ENCODE measurements around the gene DLG5. TPM values are rescaled to one million over a fixed set of nuclear protein-coding genes. Genes with fewer than 3 reads are reported as not detected.
A peak's percentile ranks its signal among the peaks of the same experiment; 100 is the strongest.

Gene DLG5
- total and polyA plus RNA-seq, 9 of the 15 experiments (the other 6 are each of a cell fraction or from before 2014, with no cell fraction given): 1.4 to 26.8 (median 11.2) TPM

DNA sequence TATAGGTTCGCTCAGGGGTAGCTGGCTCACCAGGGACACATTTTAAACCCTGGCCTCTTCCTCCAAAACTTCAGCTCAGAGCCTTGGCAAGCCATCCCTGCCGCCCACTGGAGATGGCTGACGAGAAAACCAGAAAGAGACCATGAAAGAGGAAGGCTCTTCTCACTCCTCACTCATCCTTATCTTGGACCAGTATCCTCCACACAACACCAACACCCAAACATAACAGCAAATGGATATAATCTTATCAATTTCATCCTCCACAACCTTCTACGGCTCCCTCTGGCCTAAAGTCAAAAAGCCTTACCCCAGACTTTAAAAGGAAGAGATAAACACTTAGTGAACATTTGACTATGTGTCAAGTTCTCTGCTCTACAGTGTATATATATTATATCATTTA, 26.9 kb downstream of the DLG5 start (continued):
- TF ChIP-seq RCOR1 (IDR thresholded peaks at IDR 0.05; ENCODE audit: borderline replicate concordance in 1 of 2, low read depth in 2 of 2, low read length in 2 of 2): 0 out of 4 replicates have a peak, but pooled peaks of 1 of the 2 experiments have one; percentile 48

GRCh38 chr10:77899080-77899477, 27.5 kb downstream of the DLG5 start:
- H3K9ac ChIP-seq (ENCODE audit: insufficient read depth in 1 of 2, low read depth in 2 of 2, low read length in 2 of 2): peak overlapping the region in 1 of 2 experiments; percentile 86; a peak in 2 of 4 replicates
- no TSS peak for BruUV-seq (replicated peaks)
- CTCF ChIA-PET (ENCODE audit: low intra/inter-chr PET ratio): no interaction called here
- ATAC-seq (no peak), DNase-seq (ENCODE audit: extremely low read depth in 1 of 4, low spot score in 3 of 4) (no peak), FAIRE-seq (no peak)
- peaks cover 5% of the 10 kb centered on the region; the same call in 1 of the 3 replicates for H3K36me3 ChIP-seq (ENCODE audit: control insufficient read depth, insufficient read depth, low read length)
- H3K9me1 ChIP-seq (ENCODE audit: control insufficient read depth, insufficient read depth, low read length): peaks cover 3% of the 10 kb centered on the region
- no peak overlapping the region for H2AFZ ChIP-seq (ENCODE audit: low read depth, low read length)
- H3K4me3 ChIP-seq: no peak overlapping the region
- 66% methylated on average over 4 of the region's 4 CpGs for WGBS (ENCODE audit: insufficient coverage, low coverage, missing lambda C conversion rate)
- H3K27ac ChIP-seq (ENCODE audit: extremely low read depth, low read depth, low read length): no peak overlapping the region
- peaks cover 20 to 34% of the 10 kb centered on the region in 2 experiments for H3K4me1 ChIP-seq (replicated peaks in 1 of 2; ENCODE audit: control insufficient read depth in 2 of 2, insufficient read depth in 2 of 2, low read length in 2 of 2)
- in situ Hi-C loops (cut with MboI) (no loop called here), intact Hi-C loops (cut with micrococcal nuclease) (no loop called here)
- H3K27me3 ChIP-seq (ENCODE audit: control insufficient read depth in 2 of 2, insufficient read depth in 2 of 2, low read length in 2 of 2): no peaks in the 10 kb centered on the region
- POLR2A ChIA-PET: interaction anchor here (0.6 to 2.5 kb wide), 3 partner anchors 9 to 103 kb away, joined by 4 to 18 read pairs (median 8); no protein-coding TSS in a partner anchor
- H3K9me3 ChIP-seq (replicated peaks; ENCODE audit: control insufficient read depth, insufficient read depth, low read depth, low read length): no peaks in the 10 kb centered on the region
- TF ChIP-seq LEF1 (IDR thresholded peaks at IDR 0.05) (no peak), ZNF764 (CRISPR knock-in tag; IDR thresholded peaks at IDR 0.05; ENCODE audit: low read depth) (0 out of 2 replicates have a peak, but pooled peaks have one; percentile 23), DMBX1 (CRISPR knock-in tag; IDR thresholded peaks at IDR 0.05; ENCODE audit: borderline replicate concordance) (0 out of 2 replicates have a peak, but pooled peaks have one; percentile 11), NR2F6 (CRISPR knock-in tag; IDR thresholded peaks at IDR 0.05) (no peak)
- H3K79me2 ChIP-seq (ENCODE audit: control insufficient read depth, insufficient read depth, low read length): peaks cover 35% of the 10 kb centered on the region
- peaks cover 11% of the 10 kb centered on the region for H4K20me1 ChIP-seq (replicated peaks; ENCODE audit: control insufficient read depth, insufficient read depth, low read length)
- H3K4me2 ChIP-seq (ENCODE audit: insufficient read depth, low read length): no peak overlapping the region
